GM06990 (cell line): ENCODE measurements around the gene GDF9.
"Not testable (repeated sequence)": the region's sequence is repeated elsewhere in the genome, so short reads cannot be mapped to it uniquely, and the experiment has no call there.

Experiments used
- DNase-seq: peaks from one replicate; pipeline ENCODE4 v3.0.0-alpha.2; 2011; ENCODE audit not compliant: insufficient read length; ENCODE audit errors: extremely low read depth
- H3K27me3 ChIP-seq: replicated peaks from 2 replicates; pipeline ENCODE4 v1.6.0; 2011; ENCODE audit warnings: low read length; ENCODE audit not compliant: control insufficient read depth, insufficient read depth
- H3K36me3 ChIP-seq: 2 replicates; pipeline ENCODE4 v1.5.1; 2011; ENCODE audit warnings: low read length; ENCODE audit not compliant: control insufficient read depth, insufficient read depth
- H3K4me3 ChIP-seq: replicated peaks from 2 replicates; pipeline ENCODE4 v1.5.1; 2011; ENCODE audit warnings: low read depth, mild to moderate bottlenecking, control low read depth, low read length
- TF ChIP-seq, protein P1 (sequence below): IDR thresholded peaks from 2 replicates; pipeline ENCODE4 v1.5.1; 2011; ENCODE audit warnings: low read length, control low read depth, mild to moderate bottlenecking, inconsistent platforms; ENCODE audit not compliant: insufficient read depth, poor library complexity, severe bottlenecking

The GDF9 gene

GRCh38 chr5:132860742-132861141 is 5.5 kb downstream of the GDF9 start:
- Histone ChIP-seq H3K4me3 (no peak overlapping the region), H3K36me3 (no peaks in the 10 kb centered on the region), H3K27me3 (no peaks in the 10 kb centered on the region)
- TF ChIP-seq, protein P1, sequence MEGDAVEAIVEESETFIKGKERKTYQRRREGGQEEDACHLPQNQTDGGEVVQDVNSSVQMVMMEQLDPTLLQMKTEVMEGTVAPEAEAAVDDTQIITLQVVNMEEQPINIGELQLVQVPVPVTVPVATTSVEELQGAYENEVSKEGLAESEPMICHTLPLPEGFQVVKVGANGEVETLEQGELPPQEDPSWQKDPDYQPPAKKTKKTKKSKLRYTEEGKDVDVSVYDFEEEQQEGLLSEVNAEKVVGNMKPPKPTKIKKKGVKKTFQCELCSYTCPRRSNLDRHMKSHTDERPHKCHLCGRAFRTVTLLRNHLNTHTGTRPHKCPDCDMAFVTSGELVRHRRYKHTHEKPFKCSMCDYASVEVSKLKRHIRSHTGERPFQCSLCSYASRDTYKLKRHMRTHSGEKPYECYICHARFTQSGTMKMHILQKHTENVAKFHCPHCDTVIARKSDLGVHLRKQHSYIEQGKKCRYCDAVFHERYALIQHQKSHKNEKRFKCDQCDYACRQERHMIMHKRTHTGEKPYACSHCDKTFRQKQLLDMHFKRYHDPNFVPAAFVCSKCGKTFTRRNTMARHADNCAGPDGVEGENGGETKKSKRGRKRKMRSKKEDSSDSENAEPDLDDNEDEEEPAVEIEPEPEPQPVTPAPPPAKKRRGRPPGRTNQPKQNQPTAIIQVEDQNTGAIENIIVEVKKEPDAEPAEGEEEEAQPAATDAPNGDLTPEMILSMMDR = no peak
- DNase-seq = no peak

DNA sequence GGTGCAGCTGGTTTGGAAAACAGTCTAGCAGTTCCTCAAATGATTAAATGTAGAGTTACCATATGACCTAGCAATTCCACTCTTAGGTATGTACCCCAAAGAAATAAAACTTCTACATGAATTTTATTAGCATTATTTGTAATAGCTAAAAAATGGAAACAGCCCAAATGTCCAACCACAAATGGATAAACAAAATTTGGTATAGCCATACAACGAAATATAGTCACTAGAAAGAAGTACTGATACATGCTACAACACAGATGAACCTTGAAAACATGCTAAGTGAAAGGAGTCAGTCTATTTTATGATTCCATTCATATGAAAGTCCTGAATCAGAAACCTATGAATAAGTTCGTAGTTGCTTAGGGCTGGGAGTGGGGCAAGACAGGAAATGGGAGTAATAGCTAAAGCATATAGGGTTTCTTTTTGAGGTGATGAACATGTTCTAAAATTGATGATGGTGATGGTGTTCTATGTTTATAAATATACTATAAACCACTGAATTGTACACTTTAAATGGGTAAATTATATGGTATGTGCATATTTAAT is 6.3 kb downstream of the GDF9 start:
- no peaks in the 10 kb centered on the region for H3K36me3 ChIP-seq
- no peaks in the 10 kb centered on the region for H3K27me3 ChIP-seq
- no peak for DNase-seq
- TF ChIP-seq, protein P1 = no peak
- no peak overlapping the region for H3K4me3 ChIP-seq

DNA sequence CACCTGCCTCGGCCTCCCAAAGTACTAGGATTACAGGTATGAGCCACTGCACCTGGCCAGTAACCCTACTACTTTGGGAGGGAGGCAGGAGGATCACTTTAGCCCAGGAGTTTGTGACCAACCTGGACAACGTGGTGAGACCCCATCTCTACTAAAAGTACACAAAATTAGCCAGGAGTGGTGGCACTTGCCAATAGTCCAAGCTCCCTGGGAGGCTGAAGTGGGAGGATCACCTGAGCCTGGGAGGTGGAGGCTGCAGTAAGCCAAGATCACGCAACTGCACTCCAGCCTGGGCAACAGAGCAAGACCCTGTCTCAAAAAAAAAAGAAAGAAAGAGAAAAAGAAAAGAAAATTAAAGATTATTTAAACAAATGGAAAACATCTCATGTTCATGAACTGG is 10.3 kb downstream of the GDF9 start:
- no peak overlapping the region for H3K4me3 ChIP-seq
- no peaks in the 10 kb centered on the region for H3K36me3 ChIP-seq
- TF ChIP-seq, protein P1 = no peak
- no peaks in the 10 kb centered on the region for H3K27me3 ChIP-seq
- DNase-seq = no peak

GRCh38 chr5:132854992-132855391 is 11.3 kb downstream of the GDF9 start:
- H3K27me3 ChIP-seq, H3K36me3 ChIP-seq, H3K4me3 ChIP-seq, DNase-seq: not testable (repeated sequence)

DNA sequence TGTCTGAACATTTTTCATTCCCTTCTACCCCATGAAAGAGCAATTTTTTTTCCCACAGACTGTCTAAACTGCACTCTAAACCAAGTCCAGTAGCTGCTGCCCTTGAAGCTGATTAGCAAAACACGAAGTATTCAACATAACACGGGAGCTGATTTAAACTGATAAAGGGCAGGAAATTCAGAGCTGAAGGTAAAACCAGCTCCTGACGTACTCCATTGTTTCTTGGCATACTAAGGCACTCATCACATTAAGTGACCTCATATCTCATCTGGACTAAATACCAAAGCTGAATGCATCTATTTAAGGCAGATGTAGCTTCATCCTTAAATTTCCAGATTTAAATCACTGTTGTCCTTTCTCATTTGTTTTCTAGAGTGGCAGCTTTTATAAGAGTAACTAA is 12.0 kb downstream of the GDF9 start:
- no peak overlapping the region for H3K4me3 ChIP-seq
- no peak for DNase-seq
- no peaks in the 10 kb centered on the region for H3K27me3 ChIP-seq
- H3K36me3 ChIP-seq = no peaks in the 10 kb centered on the region
- TF ChIP-seq, protein P1 = no peak

DNA sequence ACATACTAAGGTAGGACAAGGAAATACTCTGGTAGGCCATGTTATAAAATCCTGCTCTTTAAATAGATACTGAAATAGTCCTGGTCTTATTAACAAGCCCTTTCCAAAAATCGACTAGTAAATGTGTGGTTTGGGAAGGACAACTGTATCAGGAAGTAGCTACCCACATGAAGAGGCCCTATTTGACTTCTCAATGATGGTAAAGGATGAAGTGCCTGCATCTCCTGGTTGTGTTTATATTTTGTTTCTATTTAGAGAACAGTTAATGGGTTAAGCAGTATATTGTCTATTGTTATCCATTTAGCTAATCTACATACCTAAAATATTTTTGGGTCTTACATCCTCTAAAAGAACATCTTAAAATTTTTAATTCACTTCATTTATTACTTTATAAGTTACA is 12.5 kb downstream of the GDF9 start:
- TF ChIP-seq, protein P1 = no peak
- no peaks in the 10 kb centered on the region for H3K36me3 ChIP-seq
- no peak for DNase-seq
- H3K4me3 ChIP-seq = no peak overlapping the region
- H3K27me3 ChIP-seq = no peaks in the 10 kb centered on the region
